DND-41 (cell line): ENCODE measurements around the gene NF1.

Experiments
- ATAC-seq: fragments of 200-7000 bp; cut with Tn5 transposase; 3 replicates; pipeline ENCODE4 v1.9.1; 2021; ENCODE audit warnings: low read depth; ENCODE audit not compliant: insufficient read depth
- DNase-seq: peaks from one replicate; pipeline ENCODE4 v3.0.0-alpha.2; 2020
- H2AFZ ChIP-seq: 2 replicates; pipeline ENCODE4 v1.6.0; 2012; ENCODE audit warnings: low read depth, low read length
- H3K27ac ChIP-seq: 2 replicates; pipeline ENCODE4 v1.5.1; 2012; ENCODE audit warnings: low read length, inconsistent platforms
- H3K27me3 ChIP-seq: fragments of 200-600 bp; sonication (generic); 2 replicates; pipeline ENCODE4 v1.6.0; 2012; ENCODE audit warnings: low read length, mild to moderate bottlenecking, inconsistent platforms; ENCODE audit not compliant: insufficient read depth, poor library complexity
- H3K36me3 ChIP-seq: 2 replicates; pipeline ENCODE4 v1.5.1; 2012; ENCODE audit warnings: low read length, inconsistent platforms; ENCODE audit not compliant: insufficient read depth
- H3K4me1 ChIP-seq: 2 replicates; pipeline ENCODE4 v1.5.1; 2012; ENCODE audit warnings: mild to moderate bottlenecking, low read length; ENCODE audit not compliant: insufficient read depth
- H3K4me2 ChIP-seq: 2 replicates; pipeline ENCODE4 v1.6.0; 2012; ENCODE audit warnings: mild to moderate bottlenecking, moderate library complexity, low read length, inconsistent platforms; ENCODE audit not compliant: insufficient read depth
- H3K4me3 ChIP-seq, 2 experiments: fragments of 200-600 bp in 1 of 2; shearing (Covaris generic) in 1 of 2; 2 replicates each; pipeline ENCODE4 v1.5.1; 2012 to 2016; ENCODE audit warnings: inconsistent platforms in 2 of 2, low read length in 2 of 2, mild to moderate bottlenecking in 2 of 2, low read depth in 1 of 2, moderate library complexity in 1 of 2
- H3K79me2 ChIP-seq: 2 replicates; pipeline ENCODE4 v1.6.0; 2012; ENCODE audit warnings: low read length, inconsistent platforms; ENCODE audit not compliant: insufficient read depth
- H3K9ac ChIP-seq: 2 replicates; pipeline ENCODE4 v1.6.0; 2012; ENCODE audit warnings: low read depth, mild to moderate bottlenecking, inconsistent platforms, low read length, moderate library complexity
- H3K9me3 ChIP-seq: 2 replicates; pipeline ENCODE4 v1.5.1; 2012; ENCODE audit warnings: low read length, moderate library complexity, mild to moderate bottlenecking, inconsistent platforms; ENCODE audit not compliant: insufficient read depth, severe bottlenecking
- H4K20me1 ChIP-seq: 2 replicates; pipeline ENCODE4 v1.6.0; 2012; ENCODE audit warnings: low read length; ENCODE audit not compliant: insufficient read depth
- EZH2 ChIP-seq: IDR thresholded peaks from 3 replicates; pipeline ENCODE4 v1.6.1; 2012; ENCODE audit warnings: borderline replicate concordance, low read depth, mild to moderate bottlenecking, moderate library complexity, low read length, inconsistent platforms; ENCODE audit not compliant: severe bottlenecking
- TF ChIP-seq, protein P1 (sequence below): IDR thresholded peaks from 2 replicates; pipeline ENCODE4 v1.5.1; 2012; ENCODE audit warnings: borderline replicate concordance, low read length, moderate library complexity, mild to moderate bottlenecking; ENCODE audit not compliant: poor library complexity, severe bottlenecking; ENCODE audit errors: extremely low read depth

NF1 gene

DNA sequence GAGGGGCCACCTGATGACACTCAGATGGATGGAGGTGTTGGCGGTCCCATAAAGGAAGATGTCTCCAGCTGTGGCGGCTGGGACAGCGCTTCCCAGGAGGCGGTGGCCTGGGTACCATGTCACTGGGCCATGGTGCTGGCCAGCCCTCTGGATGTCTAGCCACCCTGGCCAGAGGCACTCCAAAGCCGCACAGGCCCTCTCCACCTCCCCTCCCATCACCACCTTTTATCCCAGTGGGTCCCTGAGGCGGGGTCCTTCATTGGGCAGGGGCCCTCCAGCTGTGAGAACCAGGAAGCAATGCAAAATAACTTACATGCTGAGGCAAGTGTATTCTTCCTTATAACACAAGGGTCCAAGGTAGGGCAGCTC is 319.8 kb downstream of the NF1 start:
- no peaks in the 10 kb centered on the region for H3K9me3 ChIP-seq
- TF ChIP-seq, protein P1, sequence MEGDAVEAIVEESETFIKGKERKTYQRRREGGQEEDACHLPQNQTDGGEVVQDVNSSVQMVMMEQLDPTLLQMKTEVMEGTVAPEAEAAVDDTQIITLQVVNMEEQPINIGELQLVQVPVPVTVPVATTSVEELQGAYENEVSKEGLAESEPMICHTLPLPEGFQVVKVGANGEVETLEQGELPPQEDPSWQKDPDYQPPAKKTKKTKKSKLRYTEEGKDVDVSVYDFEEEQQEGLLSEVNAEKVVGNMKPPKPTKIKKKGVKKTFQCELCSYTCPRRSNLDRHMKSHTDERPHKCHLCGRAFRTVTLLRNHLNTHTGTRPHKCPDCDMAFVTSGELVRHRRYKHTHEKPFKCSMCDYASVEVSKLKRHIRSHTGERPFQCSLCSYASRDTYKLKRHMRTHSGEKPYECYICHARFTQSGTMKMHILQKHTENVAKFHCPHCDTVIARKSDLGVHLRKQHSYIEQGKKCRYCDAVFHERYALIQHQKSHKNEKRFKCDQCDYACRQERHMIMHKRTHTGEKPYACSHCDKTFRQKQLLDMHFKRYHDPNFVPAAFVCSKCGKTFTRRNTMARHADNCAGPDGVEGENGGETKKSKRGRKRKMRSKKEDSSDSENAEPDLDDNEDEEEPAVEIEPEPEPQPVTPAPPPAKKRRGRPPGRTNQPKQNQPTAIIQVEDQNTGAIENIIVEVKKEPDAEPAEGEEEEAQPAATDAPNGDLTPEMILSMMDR, result no peak
- no peak for TF ChIP-seq EZH2
- DNase-seq (no peak), ATAC-seq (no peak)
- H3K79me2 ChIP-seq, result no peaks in the 10 kb centered on the region
- H3K27ac ChIP-seq, result no peak overlapping the region
- H3K4me2 ChIP-seq, result no peak overlapping the region
- H3K9ac ChIP-seq, result no peak overlapping the region
- peaks cover 12% of the 10 kb centered on the region for H3K27me3 ChIP-seq
- no peaks in the 10 kb centered on the region for H3K4me1 ChIP-seq
- H4K20me1 ChIP-seq, result no peaks in the 10 kb centered on the region; the same call in 1 of the 2 replicates
- no peak overlapping the region for H2AFZ ChIP-seq
- no peaks in the 10 kb centered on the region for H3K36me3 ChIP-seq
- no peak overlapping the region for H3K4me3 ChIP-seq

DNA sequence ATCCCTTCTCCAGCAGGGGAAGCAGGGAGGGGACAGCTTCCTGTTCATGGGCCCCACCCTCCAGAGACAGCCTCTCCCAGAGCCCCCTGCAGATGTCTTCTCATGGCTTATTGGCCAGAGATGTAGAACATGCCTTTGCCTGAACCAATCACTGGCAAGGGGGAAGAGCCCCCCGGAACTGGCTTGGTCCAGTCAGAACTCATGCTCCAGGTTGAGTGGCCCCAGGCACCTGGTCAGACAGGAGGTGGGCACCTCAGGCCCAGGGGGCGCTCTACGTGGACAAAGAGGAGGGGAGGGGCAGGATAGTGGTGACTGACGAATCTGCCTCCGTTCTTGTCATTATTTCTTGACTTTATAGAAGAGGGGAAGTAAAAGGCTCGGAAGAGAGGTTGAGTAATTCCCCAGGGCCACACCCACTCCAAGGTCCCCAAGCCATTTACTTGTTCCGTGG is 320.3 kb downstream of the NF1 start:
- no peak for TF ChIP-seq EZH2
- TF ChIP-seq, protein P1, result no peak
- Histone ChIP-seq H3K4me2 (no peak overlapping the region), H4K20me1 (no peaks in the 10 kb centered on the region; the same call in 1 of the 2 replicates), H3K9me3 (no peaks in the 10 kb centered on the region), H2AFZ (no peak overlapping the region), H3K36me3 (no peaks in the 10 kb centered on the region), H3K9ac (no peak overlapping the region), H3K4me3 (no peak overlapping the region), H3K79me2 (no peaks in the 10 kb centered on the region), H3K4me1 (no peaks in the 10 kb centered on the region), H3K27me3 (peaks cover 12% of the 10 kb centered on the region), H3K27ac (no peak overlapping the region)
- no peak for ATAC-seq
- no peak for DNase-seq

DNA sequence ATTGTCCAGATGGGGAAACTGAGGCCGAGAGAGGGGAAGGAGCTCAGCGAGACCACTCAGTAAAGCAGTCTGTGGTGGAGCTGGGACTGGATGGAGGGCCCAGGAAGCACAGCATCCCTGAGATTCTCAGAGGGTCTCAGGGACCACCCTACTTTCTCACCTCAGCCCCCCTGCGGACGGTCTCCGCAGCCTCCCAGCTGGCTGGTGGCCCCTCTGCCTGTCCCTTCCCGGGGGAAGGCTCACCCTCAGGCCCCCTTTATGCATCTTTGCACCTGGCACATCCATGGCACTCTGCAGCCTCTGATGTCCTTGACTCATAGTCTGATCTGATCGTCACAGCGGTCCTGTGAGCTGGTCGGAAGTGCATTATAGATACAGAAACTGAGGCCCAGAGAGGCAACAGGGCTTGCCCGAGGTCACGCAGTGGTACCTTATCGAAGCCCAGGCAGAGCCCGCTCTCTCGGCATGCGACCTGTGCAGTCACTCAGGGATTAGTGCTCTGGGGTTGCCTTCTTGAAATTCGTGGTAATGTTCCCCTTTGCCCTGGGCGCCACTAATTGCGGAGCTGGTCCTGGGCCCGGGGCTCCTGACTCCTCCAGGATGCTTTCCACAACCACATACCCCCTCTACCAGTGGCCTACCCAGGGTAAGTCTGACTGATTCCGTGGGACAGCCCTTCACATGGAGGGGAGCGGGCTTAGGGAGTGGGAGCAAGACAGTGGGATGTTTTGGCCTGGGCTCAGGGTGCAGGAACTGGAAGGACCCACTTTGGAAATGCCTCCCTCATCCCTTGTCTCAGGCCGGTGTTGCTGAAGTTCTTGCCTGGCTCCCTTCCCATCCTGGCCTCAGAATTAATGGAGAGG is 321.1 kb downstream of the NF1 start:
- Histone ChIP-seq H3K4me3 (no peak overlapping the region), H4K20me1 (no peaks in the 10 kb centered on the region; the same call in 1 of the 2 replicates), H3K9ac (no peak overlapping the region), H3K4me1 (no peaks in the 10 kb centered on the region), H3K27ac (no peak overlapping the region), H3K79me2 (no peaks in the 10 kb centered on the region), H2AFZ (no peak overlapping the region), H3K36me3 (no peaks in the 10 kb centered on the region), H3K4me2 (no peak overlapping the region), H3K27me3 (peaks cover 12% of the 10 kb centered on the region), H3K9me3 (no peaks in the 10 kb centered on the region)
- DNase-seq (no peak), ATAC-seq (no peak)
- no peak for TF ChIP-seq EZH2
- TF ChIP-seq, protein P1, result no peak
